DLD1 (cell line): ENCODE data around the gene PRR14L.
"Not testable (repeated sequence)": the region's sequence is repeated elsewhere in the genome, so short reads cannot be mapped to it uniquely, and the experiment has no call there.

ENCODE experiments used
- in situ Hi-C: cut with HindIII; loops from 2 replicates; pipeline ENCODE4 v1.10.0; 2017; ENCODE audit warnings: low sequenced_read_pairs

Gene PRR14L

DNA sequence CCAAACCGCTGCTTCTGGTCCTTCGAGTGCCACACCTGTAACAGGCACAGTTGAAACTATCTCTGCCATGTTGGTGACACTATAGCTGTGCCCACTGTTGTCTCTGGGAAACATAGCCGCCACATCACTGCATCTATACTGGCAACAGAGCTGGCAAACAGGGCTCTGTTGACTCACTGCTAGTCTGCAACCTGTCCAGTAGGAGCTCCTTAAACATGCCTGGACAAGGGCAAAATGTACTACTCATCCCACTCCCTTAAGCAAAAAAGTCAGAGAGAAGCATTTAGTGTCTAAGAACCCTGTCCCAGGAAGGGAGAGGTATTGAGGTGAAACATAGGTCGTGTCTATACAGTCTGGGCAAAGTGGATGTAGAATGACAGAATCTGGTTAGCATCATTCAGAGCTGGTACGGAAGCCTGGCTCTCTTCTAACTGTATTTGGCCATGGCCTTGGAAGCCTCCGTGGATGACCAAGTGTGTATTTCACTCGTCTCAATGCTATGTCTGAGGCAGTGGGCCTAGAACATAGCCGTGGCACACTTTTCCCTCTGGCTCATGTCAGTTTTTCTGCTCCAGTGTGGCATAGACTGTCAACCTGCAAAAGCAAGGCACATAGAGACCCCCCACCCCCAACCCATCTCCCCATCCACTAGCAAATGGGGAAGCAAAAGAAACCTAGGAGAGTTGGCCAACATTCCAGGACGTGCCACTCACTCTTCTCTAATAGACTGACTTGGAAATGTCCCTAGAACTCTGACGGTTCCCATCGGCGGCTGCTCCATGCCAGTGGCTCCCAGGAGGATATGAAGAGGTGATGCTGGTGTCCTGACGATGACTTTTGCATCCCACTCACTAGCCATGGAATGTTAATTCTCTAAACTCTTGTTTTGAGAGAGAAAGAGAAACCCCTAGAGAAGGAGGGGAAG lies 66.5 kb downstream of the PRR14L start:
- in situ Hi-C loops, result no loop called here

DNA sequence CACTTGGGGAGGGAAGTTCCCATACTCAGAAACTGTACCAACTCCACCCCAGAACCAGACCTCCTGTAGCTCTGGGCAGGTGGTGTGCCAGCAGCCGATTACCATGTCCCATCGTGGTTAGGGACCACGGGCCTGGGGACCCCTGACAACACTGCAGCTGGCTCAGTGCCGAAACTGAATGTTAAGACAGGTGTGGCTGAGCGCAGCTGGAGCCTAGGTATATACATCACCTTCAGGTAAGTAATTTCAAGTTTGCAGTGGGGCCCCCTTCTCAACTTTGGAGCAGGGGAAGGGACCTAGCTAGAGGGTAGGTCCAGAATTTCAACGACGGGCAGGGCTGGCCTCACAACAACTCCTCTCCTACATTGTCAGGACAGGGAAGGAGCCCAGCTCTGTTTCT lies 67.2 kb downstream of the PRR14L start:
- in situ Hi-C loops, result no loop called here

DNA sequence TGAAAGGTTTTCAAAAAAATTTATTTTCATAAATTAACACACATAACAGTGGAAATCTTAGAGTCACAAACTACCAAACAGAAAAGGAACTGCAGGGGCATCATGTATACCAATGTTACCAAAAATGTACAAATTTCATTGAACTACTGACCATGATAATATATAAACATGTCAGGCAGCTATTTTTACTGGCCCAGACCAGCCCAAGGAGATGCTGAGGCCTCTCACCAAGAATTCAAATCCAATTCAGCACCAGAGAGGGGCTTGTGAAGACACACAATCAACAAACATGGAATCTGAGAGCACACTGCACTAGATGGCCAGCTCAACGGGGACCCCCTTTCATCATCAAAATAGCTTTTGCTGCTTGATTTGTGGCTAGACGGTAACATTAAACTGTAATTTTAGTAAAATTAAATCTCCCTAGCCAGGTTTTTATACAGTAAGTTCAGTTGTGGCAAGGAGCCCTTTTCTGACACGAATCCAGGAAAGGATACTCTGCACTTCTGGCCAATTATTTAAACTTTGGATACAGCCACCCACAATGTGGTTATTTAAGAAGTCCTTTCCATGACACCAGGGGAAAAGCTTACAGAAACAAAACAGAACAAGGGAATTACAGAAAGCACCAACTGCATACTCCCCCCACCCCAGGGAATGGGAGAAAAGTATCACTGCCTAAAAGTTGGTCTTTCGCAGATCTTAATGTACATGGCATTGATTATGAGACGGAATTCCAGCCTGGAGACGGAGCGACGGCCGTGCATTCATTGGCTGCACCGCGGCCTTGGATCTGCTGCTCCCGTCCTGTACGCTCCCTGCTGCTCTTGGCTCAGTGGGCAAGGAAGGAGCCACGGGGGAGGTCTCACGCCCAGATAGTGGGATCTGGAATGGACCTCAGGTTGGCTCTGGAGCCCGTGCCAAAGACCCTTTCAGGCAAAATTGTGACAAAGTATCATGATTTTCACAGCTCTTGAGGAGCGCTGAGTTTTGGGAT lies 68.3 kb downstream of the PRR14L start:
- in situ Hi-C loops, result no loop called here

DNA sequence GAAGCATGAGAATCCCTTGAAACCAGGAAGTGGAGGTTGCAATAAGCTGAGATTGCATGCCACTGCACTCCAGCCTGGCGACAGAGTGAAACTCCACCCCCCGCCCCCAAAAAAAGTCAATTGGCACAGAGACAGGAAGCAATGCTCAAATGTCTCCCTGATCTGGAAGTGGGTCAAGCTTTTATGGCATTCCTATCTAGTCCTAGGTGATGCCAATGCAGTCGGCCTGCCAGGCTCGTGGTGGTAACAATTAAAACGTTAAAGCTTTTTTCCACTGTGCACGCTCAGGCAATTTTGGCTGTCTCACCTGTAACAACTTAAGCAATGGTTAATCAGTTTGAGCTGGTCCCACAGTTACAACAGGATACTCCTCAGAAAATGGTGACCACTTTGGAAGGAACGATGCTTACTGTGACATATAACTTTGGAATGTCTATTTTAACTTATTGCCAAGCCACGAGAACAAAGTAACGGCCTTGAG lies 69.0 kb downstream of the PRR14L start:
- in situ Hi-C loops, result no loop called here

DNA sequence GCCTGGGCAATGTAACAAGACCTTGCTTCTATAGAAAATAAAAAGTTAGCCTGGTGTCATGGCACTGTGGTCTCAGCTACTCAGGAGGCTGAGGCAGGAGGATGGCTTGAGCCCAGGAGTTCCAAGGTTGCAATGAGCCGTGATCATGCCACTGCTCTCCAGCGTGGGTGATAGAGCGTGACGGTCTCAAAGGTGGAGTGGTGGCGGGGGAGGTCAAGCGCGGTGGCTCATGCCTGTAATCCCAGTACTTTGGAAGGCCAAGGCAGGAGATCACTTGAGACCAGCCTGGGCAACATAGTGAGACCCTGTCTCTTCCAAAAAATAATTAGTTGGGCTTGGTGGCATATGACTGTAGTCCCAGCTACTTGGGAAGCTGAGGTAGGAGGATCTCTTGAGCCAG lies 71.2 kb downstream of the PRR14L start:
- in situ Hi-C loops, result no loop called here

DNA sequence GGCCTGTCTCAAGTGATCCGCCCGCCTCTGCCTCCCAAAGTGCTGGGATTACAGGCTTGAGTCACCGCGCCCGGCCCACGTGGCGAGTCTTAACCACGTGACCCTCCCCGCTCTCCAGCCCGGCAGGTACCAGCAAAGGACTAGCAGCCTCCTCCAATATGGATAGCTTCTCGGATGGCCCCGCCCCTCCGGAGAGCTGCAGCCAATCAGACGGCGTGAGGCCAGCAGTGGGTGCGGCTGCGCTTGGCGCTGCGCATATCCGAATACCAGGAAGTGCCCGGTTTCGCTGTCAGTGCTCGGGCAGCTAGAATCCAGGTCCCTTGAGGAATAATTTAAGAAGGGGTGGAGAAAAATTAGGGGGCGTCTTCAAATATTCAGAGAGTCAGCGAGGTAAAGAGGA lies 73.2 kb downstream of the PRR14L start:
- in situ Hi-C loops, result no loop called here

DNA sequence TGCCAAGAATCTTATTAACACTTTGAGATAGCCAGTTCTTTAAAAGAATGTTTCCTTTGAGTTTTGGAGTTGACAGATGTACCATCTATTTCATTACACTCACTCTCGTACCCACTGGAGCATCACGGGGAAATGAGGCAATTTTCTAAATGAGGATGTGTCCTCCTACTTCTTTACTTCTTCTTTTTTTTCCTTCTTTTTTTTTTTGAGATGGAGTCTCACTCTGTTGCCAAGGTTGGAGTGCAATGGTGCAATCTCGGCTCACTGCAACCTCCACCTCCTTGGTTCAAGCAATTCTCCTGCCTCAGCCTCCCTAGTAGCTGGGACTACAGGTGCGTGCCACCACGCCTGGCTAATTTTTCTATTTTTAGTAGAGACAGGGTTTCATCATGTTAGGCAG lies 75.7 kb downstream of the PRR14L start:
- in situ Hi-C loops, result not testable (repeated sequence)

DNA sequence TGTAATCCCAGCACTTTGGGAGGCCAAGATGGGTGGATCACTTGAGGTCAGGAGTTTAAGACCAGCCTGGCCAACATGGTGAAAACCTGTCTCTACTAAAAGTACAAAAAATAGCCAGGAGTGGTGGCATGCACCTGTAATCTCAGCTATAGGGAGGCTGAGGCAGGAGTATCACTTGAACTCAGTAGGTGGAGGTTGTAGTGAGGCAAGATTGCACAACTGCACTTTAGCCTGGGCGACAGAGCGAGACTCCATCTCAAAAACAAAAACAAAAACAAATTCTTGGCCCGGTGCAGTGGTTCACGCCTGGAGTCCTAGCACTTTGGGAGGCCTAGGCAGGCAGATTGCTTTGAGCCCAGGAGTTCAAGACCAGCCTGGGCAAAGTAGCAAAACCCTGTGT lies 81.1 kb downstream of the PRR14L start:
- in situ Hi-C loops, result not testable (repeated sequence)

DNA sequence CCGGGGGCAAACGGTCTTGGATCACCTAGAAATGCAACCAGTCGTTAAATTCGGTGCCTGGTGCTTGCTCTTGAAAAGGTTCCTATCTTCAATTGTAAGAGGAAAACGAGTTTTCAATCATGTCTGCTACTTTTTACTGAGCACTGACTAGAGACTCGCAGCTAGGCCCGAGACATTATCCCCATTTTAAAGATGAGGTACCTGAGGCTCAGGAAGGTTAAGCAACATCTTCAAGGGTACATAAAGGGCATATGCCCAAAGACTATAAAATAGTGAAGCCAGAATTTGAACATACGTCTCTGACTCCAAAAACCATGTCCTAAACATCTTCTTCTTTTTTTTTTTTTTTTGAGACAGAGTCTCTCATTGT lies 87.3 kb downstream of the PRR14L start:
- in situ Hi-C loops, result no loop called here

DNA sequence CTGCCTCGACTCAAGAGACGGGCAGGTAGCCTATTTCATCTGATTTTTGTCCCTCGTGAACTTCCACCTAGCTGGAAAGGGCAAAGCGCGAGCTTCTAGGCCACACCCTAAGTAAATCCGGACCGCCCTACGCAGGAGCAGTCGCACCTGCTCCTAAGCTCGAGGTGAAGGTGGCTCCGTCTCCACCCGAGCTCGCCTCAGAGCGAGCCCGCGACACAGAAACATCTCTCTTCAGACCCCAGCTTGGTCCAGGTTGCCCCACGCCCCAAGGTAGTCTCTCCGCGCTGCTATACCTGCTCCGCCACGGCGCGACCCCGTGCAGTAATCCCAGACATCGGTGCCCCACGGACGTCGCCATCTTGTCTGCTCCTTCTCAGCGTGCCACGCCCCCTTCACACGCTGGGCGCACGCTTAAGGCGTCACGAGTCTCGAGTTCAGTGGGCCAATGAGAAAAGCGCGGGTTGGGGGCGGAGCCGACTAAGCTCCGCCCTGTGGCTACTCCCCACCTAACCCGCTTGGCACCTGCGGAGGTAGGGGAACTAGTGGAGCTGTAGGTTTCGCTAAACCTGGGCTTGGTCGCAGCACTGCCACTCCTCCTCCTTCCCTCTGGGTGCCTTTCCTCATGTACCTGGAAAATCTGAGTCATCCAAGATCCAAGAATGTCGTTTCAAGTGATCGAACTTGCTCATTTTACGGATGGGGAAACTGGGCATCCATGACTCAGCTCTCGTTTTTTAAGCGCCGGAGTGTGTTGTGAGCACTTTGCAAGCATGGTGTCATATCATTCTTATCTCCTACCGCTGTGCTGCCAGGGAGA lies 87.9 kb downstream of the PRR14L start, which contains the start of gene PISD:
TSS of gene PISD (minus strand) at position 365 of the 817 bp plus-strand sequence. CDS start at position 358, 7 bp downstream.
- in situ Hi-C loops, result no loop called here

DNA sequence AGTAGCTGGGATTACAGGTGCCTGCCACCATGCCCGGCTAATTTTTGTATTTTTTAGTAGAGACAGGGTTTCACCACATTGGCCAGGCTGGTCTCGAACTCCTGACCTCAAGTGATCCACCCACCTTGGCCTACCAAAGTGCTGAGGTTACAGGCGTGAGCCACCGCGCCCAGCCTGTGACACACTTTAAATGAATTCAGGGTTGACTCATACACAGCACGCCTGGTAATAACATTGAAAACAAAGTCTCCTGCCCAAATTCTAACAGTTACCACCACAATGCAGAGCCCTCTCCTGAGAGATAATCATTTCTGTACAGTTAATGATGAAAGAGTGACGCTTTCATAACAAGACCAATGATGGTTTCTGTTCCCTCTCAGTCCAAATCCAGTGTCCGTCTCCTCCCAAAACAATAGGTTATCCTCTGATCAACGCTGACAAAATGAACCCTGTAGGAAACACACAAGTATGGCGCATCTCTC lies 89.0 kb downstream of the PRR14L start:
- in situ Hi-C loops, result not testable (repeated sequence)

DNA sequence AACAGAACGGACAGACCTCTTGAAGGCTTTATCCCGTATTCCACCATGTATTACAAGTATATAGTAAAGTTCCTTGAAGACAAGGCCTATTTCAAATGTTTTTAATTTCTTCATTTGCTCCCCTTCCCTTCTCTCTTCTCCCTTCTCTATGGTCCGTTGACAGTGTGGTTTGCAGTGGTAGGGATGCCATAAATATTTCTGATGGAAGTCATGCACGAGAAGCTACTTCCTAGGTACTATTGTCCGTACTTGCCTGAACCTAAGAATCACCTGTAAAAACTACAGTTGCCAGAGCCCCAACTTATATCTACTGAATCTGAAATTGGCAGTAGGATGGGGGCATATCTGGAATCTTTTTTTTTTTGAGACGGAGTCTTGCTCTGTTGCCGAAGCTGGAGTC lies 90.7 kb downstream of the PRR14L start:
- in situ Hi-C loops, result no loop called here

DNA sequence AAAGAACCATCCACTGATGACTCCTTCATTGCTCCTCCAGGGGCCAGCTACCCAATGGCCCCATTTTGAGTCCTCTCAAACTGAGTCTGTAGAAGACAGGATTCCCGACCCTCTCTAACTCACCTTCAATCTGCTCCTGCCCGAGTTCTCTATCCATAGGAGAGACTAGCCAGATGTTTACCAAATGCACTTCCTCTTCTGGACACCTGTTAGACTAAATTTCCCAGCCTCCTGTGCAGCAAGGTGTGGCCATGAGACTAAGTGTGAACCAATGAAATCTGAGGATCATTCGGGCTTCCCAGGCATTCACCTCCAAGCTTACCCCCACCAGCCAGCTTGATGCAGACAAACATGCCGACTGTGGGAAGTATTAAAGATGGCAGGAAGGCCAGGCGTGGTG lies 95.5 kb downstream of the PRR14L start:
- in situ Hi-C loops, result no loop called here

DNA sequence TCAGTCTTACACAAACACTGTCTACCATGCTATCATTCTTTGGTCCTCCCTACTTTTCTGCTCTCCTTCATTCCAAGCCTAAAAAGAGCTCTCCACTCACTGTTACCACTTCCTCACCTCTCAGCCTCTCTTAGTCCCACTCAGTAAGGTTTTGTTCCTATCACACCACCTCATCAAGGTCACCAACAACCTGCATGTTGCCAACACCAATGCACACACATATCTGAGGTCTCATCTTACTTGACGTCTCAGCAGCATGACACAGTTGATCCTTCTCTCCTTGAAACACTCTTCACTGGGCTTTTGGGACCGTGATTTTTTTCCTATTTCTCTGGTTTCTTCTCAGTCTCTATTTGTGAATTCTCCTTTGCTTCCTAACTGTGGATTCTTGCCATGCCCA lies 96.0 kb downstream of the PRR14L start:
- in situ Hi-C loops, result no loop called here

DNA sequence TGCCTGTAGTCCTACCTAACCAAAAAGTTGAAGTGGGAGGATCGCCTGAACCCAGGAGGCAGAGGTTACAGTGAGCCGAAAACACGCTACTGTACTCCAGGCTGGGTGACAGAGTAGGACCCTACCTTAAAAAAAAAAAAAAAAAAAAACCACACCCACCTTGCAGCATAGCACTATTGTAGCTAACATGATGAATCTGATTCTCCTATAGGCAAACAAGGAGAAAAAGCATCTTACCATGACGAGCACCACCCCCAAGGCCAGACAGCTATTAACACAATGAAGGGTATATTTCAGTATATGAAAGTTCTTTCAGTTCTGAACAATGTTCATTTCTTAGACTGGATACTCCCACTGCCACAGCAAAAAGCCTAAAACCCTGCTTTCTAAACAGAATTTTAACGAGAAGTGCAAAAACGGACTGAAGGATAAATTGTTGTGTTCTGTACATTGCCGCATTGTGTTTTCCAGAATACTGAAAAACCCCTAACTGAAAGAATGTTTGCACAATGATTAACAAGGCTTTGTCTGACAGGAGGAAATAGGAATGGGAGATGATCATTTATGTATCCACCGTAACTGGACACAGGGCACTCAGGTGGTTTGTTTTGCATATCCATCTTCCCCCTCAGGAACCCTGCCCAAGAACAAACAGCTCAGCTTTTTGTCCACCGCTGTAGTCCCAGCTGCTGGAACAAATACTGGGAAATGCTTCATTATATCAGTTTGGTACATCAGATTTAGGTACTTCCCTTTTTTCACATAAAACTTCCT lies 96.8 kb downstream of the PRR14L start:
- in situ Hi-C loops, result no loop called here

DNA sequence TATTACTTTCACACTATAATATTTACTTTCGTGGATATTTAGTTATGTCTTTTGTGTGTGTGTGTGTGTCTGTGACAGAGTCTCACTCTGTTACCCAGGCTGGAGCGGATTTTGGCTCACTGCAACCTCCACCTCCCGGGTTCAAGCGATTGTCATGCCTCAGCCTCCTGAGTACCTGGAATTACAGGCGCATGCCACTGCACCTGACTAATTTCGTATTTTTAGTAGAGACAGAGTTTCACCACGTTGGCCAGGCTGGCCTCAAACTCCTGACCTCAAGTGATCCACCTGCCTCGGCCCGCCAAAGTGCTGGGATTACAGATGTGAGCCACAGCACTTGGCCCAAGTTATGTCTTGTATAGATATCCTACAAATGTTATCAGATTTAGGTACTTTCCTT lies 97.8 kb downstream of the PRR14L start:
- in situ Hi-C loops, result no loop called here

DNA sequence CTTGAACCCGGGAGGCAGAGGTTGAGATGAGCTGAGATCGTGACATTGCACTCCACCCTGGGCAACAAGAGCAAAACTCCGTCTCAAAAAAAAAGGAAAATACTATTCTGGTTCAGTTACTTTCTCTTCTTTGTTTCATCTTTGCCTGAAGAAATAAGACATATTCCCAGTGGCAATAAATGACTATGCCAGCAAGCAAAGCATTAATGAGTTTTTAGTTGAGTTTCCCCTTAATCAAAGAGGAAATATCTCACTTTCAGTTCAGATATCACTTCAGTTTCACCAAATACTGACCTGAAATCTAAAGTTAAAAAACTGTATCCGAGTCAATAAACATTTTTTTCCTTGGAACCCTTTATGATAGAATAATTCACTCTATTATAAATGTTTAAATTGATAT lies 98.3 kb downstream of the PRR14L start:
- in situ Hi-C loops, result no loop called here

DNA sequence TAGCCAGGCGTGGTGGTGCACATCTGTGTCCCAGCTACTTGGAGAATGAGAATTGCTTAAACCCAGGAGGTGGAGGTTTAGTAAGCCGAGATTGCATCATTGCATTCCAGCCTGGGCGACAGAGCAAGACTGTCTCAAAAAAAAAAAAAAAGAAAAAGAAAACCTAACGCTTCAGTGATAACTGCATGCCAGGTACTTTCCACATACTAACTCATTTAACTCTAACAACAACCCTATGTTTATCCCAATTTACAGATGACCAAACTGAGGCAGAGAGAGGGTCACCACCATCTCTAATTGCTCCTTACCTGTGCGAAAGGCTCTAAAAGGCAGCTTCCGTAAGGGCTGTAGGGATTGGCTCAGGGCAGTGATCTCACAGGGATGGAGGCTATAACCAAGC lies 99.5 kb downstream of the PRR14L start:
- in situ Hi-C loops, result no loop called here

DNA sequence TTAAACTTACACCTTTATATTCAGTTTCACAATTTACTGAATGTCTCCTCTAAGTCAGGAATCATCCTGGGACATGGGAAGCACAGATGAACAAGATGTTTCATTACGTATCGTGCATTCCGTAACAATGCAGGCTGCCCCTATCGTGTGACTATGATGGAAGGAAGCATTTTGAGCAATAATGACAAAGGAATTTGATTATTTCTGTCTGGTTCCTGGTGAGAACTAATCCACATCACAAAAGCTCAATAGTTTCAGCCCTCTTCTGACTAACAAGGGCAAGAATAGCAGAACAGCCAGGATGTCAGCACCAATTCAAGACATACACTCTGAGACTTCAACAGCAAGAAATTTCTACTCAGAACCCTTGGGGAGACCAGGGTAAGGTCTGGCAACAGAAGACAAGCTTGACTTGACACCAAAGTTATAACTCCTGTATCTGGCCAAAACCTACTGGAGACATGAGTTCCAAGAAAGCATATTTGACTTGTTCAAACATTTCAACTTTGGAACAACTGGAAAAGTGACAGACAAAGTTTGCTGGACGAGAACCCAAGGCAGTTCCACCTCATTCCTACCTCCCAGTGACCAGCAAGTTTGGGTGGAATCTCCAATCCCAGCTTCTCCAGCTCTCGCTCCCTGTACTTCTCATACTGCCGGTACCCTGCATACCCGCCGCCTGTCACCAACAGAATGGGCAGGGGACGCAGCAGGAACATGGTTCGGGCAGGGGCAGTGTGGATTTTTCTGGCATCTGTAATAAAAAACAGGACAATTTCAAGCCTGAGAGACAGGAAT lies 102.2 kb downstream of the PRR14L start:
- in situ Hi-C loops, result no loop called here
